Right atrium auricular region (tissue), 2 donors: ENCODE data around the gene MFSD6. TPM values are rescaled to one million over a fixed set of nuclear protein-coding genes. Genes with fewer than 3 reads are reported as not detected.
A peak's percentile ranks its signal among the peaks of the same experiment; 100 is the strongest.

Experiments used
- DNase-seq: peaks from one replicate; pipeline ENCODE4 v3.0.0-alpha.2; 2019; ENCODE audit warnings: low spot score
- H3K27ac ChIP-seq, 2 donors: fragments of 200-600 bp; sonication (generic); 1 replicate in 1 of 2; 2 replicates in 1 of 2; pipeline ENCODE4 v1.5.1; 2016 to 2019
- H3K27me3 ChIP-seq, 2 donors: fragments of 200-600 bp; sonication (generic); one replicate each; pipeline versions ENCODE4 v1.5.1 to v1.6.0; 2017 to 2019
- H3K36me3 ChIP-seq: fragments of 200-600 bp; sonication (generic); one replicate; pipeline ENCODE4 v1.5.1; 2016
- H3K4me1 ChIP-seq, 2 donors: fragments of 200-600 bp; sonication (generic); one replicate each; pipeline versions ENCODE4 v1.5.1 to v1.6.0; 2017 to 2019
- H3K4me3 ChIP-seq, 2 donors: fragments of 200-600 bp; sonication (generic); 1 replicate in 1 of 2; 2 replicates in 1 of 2; pipeline ENCODE4 v1.5.1; 2017 to 2019; ENCODE audit warnings: mild to moderate bottlenecking in 1 of 2, moderate library complexity in 1 of 2
- H3K9me3 ChIP-seq, 2 donors: fragments of 200-600 bp; sonication (generic); one replicate each; pipeline ENCODE4 v1.5.1; 2019
- total RNA-seq, 2 donors: library from RNA; depleted of rRNA; stranded (reverse); fragments of >200 nt; gene quantifications; one replicate each; pipeline ENCODE4 v1.1.0, GENCODE V29; 2016
- TF ChIP-seq, protein P1 (sequence below), 2 donors: fragments of 200-600 bp; sonication (generic); IDR thresholded peaks; one replicate each; pipeline ENCODE4 v1.5.1; 2019; ENCODE audit warnings: antibody characterized with exemption in 2 of 2

Gene MFSD6
- total RNA-seq, 2 donors from 2014 or later: 57.2 to 72.7 TPM

DNA sequence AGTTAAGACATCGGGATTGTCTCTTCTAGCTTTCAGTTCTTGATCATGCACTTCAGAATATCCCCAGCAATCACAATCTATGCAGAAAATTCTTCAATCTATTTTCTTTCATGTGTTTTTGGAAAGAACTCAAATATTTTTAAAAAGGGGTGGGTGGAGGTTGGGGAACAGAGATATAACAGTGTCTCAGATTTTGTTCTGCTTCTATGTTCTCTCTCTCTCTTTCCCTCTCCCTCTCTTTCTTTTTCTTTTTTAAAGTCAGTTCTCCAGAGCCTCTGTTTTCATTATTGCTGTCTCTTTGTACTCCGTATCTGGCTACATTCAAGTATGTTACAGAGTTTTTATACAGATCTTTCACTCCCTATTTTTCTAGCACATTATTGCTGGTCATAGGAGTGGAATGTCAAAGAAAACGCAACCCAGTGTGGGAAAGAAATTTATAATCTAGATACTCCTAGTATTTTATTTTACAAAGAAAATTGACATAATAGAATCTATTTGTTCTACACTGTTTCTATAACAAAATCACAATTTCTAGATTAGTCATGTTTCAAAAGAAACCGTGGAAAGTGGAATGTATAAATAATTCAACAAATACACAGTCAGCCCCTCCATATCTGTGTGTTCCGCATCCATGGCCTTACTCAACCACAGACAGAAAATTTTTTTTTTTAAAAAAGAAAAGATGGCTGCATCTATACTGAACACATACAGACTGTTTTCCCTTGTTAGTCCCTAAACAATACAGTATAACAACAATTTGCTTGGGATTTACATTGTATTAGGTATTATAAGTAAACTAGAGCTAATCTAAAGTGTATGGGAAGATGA is 137.6 kb downstream of the MFSD6 start:
- peak overlapping the region; percentile 19 to 33 for H3K27ac ChIP-seq
- no peaks in the 10 kb centered on the region for H3K27me3 ChIP-seq
- H3K4me1 ChIP-seq: no peaks in the 10 kb centered on the region
- peaks cover 0 to 16% of the 10 kb centered on the region in 2 donors for H3K9me3 ChIP-seq
- peak overlapping the region in 1 of 2 donors; percentile 26 for H3K4me3 ChIP-seq
- TF ChIP-seq, protein P1, sequence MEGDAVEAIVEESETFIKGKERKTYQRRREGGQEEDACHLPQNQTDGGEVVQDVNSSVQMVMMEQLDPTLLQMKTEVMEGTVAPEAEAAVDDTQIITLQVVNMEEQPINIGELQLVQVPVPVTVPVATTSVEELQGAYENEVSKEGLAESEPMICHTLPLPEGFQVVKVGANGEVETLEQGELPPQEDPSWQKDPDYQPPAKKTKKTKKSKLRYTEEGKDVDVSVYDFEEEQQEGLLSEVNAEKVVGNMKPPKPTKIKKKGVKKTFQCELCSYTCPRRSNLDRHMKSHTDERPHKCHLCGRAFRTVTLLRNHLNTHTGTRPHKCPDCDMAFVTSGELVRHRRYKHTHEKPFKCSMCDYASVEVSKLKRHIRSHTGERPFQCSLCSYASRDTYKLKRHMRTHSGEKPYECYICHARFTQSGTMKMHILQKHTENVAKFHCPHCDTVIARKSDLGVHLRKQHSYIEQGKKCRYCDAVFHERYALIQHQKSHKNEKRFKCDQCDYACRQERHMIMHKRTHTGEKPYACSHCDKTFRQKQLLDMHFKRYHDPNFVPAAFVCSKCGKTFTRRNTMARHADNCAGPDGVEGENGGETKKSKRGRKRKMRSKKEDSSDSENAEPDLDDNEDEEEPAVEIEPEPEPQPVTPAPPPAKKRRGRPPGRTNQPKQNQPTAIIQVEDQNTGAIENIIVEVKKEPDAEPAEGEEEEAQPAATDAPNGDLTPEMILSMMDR (IDR thresholded peaks at IDR 0.05): no peak
- H3K36me3 ChIP-seq: no peaks in the 10 kb centered on the region
- no peak for DNase-seq

DNA sequence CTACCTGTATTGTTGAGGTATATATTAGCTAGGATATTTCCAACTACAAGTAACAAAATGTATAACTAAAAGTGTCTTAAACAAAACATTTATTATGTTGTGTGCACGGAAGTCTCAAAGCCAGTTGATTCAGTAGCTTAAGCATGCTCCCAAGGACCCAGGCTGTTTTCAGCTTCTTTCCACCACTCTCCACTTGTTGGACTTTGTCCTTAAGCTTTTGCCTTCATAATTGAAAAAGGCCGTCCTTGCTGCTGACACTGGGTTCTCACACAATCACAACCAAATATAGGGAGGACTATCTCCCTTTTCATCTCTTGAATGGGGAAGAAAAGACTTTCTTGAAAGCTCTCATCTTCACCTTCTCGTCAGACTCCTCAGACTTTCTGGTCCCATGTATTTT is 138.6 kb downstream of the MFSD6 start:
- TF ChIP-seq, protein P1 (IDR thresholded peaks at IDR 0.05): no peak
- Histone ChIP-seq H3K4me1 (no peaks in the 10 kb centered on the region), H3K36me3 (no peaks in the 10 kb centered on the region), H3K27me3 (no peaks in the 10 kb centered on the region), H3K27ac (no peak overlapping the region), H3K4me3 (no peak overlapping the region), H3K9me3 (peaks cover 0 to 7% of the 10 kb centered on the region in 2 donors)
- DNase-seq: no peak

DNA sequence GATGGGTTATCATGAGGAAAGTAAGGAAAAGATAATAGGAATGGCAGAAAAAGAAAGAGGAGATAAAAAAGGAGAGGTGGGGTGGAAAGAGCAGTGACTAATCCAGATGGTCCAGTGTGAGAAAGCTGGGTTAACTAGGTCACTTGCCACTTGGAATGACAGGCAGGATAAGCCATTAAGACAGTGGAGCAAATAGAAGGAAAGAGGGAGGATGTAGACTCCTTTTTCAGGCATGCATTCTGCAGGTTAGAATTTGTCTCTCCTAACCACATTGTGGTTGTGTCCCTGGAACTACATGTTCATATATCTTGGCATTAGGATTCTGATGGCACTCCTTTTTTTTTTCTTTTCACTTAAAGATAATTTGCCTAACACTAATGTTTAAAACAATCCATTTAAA is 139.7 kb downstream of the MFSD6 start:
- no peak overlapping the region for H3K27ac ChIP-seq
- no peaks in the 10 kb centered on the region for H3K27me3 ChIP-seq
- H3K4me3 ChIP-seq: no peak overlapping the region
- no peaks in the 10 kb centered on the region for H3K9me3 ChIP-seq
- H3K36me3 ChIP-seq: no peaks in the 10 kb centered on the region
- TF ChIP-seq, protein P1 (IDR thresholded peaks at IDR 0.05): no peak
- no peak for DNase-seq
- no peaks in the 10 kb centered on the region for H3K4me1 ChIP-seq

DNA sequence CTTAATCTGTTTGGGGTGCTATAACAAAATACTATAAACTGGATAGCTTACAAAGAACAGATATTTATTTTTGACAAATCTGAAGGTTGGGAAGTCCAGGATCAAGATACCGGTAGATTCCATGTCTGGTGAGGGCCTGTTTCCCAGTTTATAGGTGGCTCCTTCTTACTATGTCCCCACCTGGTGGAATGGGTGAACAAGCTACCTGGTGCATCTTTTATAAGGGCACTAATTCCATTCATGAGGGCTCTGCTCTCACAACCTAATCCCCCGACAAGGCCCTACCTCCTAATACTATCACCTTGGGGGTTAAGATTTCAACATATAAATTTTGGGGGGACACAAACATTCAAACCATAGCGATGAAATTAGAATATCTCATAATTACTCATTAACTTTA is 142.0 kb downstream of the MFSD6 start:
- no peaks in the 10 kb centered on the region for H3K4me1 ChIP-seq
- H3K27ac ChIP-seq: no peak overlapping the region
- H3K27me3 ChIP-seq: no peaks in the 10 kb centered on the region
- DNase-seq: no peak
- TF ChIP-seq, protein P1 (IDR thresholded peaks at IDR 0.05): no peak
- no peaks in the 10 kb centered on the region for H3K9me3 ChIP-seq
- no peak overlapping the region for H3K4me3 ChIP-seq
- H3K36me3 ChIP-seq: no peaks in the 10 kb centered on the region

Other genes with a start within 250 kb of the MFSD6 start
- 10 to 100 TPM; 11.9 to 17.6 TPM for gene HIBCH, start 88.5 kb upstream of the MFSD6 start, total RNA-seq
- gene INPP1, start 64.8 kb upstream of the MFSD6 start, total RNA-seq: 10 to 100 TPM; 18.6 to 25.9 TPM
- 1 to 10 TPM; 2.7 to 3.3 TPM for gene NEMP2, start 126.4 kb downstream of the MFSD6 start, total RNA-seq
- 10 to 100 TPM; 37.0 to 64.4 TPM for gene NAB1, start 240.7 kb downstream of the MFSD6 start, total RNA-seq